HTR-8/SVneo (cell line): ENCODE measurements around the gene CASS4.
"Not testable (repeated sequence)": the region's sequence is repeated elsewhere in the genome, so short reads cannot be mapped to it uniquely, and the experiment has no call there.

Source experiments
- DNase-seq: peaks from one replicate; pipeline ENCODE4 v3.0.0; 2011; ENCODE audit warnings: low spot score, mixed read lengths; ENCODE audit not compliant: insufficient read length
- FAIRE-seq: peaks from 2 replicates; lab custom pipeline; 2011; peaks lifted over from hg19 to GRCh38; lab: Jason Lieb, UNC

CASS4 gene

DNA sequence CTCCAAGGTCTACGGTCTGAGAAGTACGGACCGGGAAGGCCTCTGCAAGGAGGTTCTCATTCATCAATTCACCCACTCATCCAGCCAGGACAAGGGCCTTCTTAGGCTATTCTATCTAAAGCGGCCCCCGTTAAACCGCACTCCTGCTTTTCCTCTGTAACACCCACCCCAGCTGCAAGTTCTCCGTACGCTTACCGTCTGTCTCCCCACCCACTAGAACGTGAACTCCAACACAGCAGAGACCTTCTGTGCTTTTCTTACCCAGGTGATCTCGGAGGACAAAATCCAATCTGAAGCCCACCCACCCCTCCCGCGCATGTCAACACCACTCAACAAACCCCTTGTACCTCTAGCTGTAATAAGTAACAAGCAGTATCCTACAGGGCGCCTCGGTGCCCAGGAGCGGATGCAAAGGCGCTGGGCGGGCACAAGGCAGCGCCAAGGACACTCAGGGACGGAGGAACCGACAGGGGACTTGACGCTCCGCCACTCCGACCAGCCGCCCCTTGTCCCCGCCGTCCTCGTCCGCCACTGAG lies 20.4 kb upstream of the CASS4 start:
- FAIRE-seq (peak; percentile 74), DNase-seq (no peak)

DNA sequence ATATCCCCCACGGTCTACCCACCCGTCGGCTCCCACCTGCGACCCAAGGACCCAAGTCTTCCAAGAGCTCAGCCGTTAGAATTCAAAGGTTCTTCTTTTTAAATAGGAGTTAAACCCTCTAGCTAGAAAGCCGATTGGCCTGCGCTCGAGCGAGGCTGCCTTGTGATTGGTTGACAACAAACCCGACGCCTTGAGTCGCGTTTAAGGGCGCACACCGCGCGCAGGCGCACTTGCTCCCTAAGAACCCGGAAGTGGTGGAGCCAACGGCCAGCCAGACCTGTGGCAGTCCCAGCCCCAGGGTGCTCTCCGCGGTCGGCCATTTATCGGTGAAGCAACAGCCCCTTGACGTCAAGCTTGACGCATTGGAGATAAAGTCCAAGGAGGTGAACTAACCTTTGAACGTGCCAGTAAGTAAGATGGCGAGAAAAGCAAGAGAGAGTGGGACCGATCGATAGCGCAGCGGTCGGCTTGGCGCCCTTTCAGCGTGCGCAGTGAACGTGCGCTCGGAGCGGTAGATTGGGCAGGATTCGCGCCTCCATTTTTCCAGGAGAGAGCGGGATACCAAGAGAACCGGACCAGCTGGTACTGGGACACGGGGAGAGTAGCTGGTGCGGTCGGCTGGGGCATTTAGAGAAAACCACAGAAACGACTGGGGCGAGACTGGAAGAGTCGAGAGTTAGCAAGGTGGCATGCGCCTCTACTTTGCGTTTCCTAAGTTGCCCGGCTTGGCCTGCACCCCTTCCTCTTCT lies 19.8 kb upstream of the CASS4 start, which contains the start of the genes AURKA and CSTF1:
TSS of gene AURKA (minus strand) at position 84 of the 749 bp plus-strand sequence. CDS start 4,018 bp downstream, outside the sequence.
TSS of gene CSTF1 (plus strand) at position 514 of the 749 bp plus-strand sequence. CDS start 2,908 bp downstream, outside the sequence.
- DNase-seq (peak; percentile 100), FAIRE-seq (peak; percentile 100)

DNA sequence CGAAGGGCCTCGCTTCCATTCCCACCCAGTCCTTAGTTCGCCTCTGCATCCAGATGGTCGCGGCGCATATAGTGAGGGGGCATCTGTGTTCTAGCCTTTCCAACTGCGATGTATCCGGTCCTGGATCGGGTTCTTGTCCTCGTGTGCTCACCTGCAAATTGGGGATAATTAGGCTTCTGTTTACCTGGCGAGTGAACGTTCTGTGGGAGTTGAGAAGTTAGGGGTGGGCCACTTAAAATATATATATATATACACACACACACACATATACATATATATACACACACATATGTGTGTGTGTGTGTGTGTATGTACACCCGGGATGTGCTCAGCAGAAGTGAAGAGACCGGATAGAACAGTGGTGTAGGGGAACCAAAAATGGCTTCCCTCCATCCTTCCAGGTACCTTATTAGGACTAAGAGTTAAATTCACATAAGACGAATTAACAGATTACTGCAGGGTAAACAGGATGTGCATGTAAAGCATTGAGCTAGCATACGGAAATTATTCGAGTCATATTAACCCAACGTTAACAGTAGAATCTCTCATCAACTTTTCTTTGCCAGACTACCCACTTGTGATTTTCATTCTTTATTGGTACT lies 19.1 kb upstream of the CASS4 start:
- peak; percentile 80 for FAIRE-seq

DNA sequence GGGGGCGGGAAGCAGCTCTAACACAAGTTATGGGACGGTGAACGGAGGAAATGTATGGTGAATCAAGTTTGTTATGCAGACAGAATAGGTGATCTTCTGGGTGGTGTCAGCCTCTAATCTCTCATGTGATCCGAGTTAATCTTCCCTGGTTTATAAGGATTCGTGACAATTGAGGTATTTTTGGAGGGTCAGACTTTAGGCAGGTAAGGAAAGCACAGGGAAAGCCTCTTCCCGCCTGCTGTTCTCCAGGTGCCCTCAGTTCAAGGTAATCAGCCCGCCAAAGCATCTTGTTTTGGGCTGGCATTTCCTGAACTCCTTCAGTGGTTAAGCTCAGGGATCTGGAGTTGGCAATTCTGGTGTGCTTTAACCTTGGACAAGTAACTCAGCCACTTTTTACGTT lies 18.4 kb upstream of the CASS4 start:
- DNase-seq (no peak), FAIRE-seq (no peak)

More for the DNA sequence above, 19.1 kb upstream of the CASS4 start:
- DNase-seq = no peak

DNA sequence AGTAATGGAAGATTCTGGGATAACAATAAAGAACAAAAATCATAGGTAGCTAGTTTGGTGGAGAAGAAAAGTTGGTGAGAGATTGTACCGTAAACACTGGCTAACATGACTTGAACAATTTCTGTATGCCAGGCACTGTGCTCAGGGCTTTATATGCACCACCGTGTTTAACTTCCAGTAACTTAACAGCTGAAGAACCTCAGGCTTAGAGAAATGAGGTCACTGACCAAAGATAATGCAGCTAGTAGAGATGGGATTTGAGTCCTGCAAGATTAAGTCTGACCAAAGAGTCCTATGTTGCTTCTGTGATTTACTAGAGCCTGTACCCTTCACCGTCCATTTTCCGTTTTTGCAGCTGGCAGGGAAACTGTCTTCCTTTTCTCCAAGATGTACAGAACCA lies 16.9 kb upstream of the CASS4 start:
- DNase-seq (no peak), FAIRE-seq (no peak)

DNA sequence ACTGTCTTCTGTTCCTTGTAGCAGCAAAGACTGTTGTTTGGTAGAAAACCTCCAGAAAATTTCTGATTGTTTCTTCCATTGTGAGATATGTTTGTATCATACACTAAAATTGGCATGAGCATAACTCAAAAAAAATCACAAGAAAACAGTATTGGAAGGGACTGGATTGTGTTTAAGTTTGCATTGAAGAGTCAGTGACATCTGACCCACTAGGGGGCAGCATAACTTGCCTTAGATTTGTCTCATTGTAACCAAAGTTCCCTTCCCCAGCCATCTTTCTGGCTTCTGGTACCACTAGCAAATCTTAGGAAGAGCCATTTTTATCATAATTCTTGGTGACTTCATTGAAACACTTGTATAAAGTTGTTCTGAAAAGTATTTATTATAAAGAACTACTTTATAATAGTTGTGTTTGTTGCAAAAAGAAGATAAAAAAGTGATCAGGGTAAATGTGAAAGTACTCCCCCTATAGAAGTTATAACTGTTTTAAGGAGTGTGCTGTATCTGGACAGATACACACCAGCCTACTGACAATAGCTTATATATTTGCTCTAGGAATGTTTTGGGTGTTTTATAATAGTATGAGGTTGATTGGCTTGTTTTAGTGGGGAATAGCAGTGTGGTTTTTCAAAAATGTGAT lies 11.9 kb upstream of the CASS4 start:
- peak; percentile 96 for FAIRE-seq

GRCh38 chr20:56403465-56403864 lies 8.6 kb upstream of the CASS4 start:
- DNase-seq = no peak
- FAIRE-seq = peak; percentile 80

More for the DNA sequence above, 11.9 kb upstream of the CASS4 start:
- DNase-seq = peak; percentile 87

DNA sequence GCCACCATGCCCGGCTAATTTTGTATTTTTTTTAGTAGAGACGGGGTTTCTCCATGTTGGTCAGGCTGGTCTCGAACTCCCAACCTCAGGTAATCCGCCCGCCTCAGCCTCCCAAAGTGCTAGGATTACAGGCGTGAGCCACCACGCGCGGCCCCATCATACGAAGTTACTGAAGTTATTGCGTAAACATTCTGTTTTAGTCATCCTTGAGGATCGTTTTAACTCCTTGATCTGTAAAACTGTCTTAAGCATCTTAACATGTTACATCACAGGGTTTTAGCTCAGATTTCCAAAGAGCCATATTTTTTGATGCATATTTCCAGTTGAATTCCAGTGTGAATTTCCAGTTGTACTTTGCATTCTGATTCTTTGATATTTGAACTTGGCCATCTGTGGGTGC lies 6.7 kb upstream of the CASS4 start:
- not testable (repeated sequence) for FAIRE-seq, DNase-seq

- FAIRE-seq = no peak
- no peak for DNase-seq
Measured at GRCh38 chr20:56406910-56407309, 5.2 kb upstream of the CASS4 start.

- no peak for FAIRE-seq
- DNase-seq = no peak
Measured at GRCh38 chr20:56409521-56409920, 2.5 kb upstream of the CASS4 start.

DNA sequence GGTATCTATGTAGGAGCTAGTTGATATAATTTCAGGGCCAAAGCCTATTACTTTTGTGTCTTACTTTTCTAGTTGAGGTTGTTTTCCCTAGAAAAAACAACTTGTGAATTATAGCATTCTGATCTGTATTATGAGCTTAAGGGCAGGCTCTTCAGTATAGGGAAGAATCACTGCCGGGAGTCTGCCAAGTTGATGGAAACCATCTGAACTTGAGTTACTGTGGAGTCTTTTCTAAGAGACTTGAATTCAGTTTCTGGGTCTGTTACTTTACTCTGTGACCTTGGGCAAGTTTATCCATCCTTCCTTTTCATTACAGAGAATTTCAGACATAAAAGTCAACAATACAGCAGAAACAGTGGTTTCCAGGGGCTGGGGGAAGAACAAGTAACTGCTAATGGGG lies 2.1 kb upstream of the CASS4 start:
- no peak for DNase-seq
- FAIRE-seq = no peak

DNA sequence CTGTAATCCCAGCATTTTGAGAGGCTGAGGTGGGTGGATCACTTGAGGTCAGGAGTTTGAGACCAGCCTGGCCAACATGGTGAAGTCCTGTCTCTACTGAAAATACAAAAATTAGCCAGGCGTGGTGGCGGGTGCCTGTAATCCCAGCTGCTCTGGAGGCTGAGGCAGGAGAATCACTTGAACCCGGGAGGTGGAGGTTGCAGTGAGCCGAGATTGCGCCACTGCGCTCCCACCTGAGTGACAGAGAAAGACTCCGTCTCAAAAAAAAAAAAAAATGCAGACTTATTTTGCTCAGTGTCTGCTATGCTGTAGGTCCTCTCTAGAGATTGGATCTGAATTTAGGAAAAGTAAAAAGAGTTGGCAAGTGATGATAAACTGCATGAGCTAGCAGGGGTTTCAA lies 773 bp upstream of the CASS4 start:
- FAIRE-seq, DNase-seq: not testable (repeated sequence)

- FAIRE-seq (peak; percentile 77), DNase-seq (no peak)
Measured at GRCh38 chr20:56412473-56412790, 372 bp downstream of the CASS4 start.

DNA sequence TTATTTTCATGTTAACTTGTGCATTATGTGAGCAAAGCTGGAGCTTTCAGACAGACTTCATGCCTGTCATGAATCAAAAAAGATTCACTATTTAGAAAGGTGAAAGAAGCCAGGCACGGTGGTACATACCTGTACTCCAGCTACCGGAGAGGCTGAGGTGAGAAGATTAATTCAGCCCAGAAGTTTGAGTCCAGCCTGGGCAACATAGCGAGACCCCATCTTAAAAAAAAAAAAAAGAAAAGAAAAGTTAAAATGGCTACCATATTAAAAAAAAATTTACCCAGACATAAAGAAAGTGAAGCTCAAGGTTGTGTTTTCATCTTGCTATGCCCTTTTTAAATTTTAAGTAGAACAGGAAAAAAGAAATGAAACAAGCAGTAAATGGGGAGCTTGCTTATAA lies 889 bp downstream of the CASS4 start:
- FAIRE-seq = no peak

GRCh38 chr20:56414842-56415765 lies 3.0 kb downstream of the CASS4 start:
- DNase-seq = no peak
- FAIRE-seq = peak; percentile 94

More for the DNA sequence above, 889 bp downstream of the CASS4 start:
- no peak for DNase-seq

GRCh38 chr20:56417402-56417801 lies 5.3 kb downstream of the CASS4 start:
- DNase-seq = no peak
- peak; percentile 26 for FAIRE-seq

DNA sequence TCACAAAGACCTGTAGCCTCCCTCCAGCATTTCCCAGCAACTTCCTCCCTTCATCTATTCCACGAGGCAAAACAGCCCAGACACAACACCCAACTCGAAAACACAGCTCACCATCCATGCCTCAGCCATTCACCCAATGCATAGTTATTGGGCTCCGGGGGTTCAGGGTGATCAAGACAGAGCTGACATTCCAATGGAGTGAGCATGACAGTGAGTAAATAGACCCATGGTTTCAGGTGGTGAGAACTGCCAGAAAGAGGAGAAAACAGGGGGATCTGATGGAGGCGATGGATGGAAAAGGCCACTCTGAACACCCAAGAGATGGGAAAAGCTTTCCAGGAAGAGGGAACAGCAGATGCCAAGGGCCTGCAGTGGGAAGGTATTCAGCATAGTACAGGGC lies 5.9 kb downstream of the CASS4 start:
- FAIRE-seq (peak; percentile 98), DNase-seq (no peak)

DNA sequence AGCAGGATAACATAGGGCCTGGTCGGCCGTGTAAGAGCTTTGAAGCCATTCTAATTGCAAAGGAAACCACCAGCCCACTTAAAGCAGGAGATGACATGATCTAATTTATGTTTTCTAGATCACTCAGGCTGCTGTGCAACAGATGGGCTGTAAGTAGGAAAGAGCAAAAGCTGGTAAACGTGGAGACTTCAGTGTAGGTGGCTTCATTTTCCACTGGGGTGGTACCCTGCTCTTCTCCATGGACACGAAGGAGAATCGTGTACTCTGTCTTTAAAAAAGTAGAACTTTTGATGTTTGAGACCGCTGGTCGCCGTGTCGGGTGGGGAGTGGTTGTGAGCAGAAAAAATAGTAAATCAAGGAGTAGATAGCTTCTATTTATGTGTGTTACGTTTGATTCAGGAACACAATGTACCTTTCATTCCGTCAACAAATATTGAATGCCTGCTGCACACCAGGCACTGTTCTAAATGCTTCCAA lies 6.4 kb downstream of the CASS4 start:
- peak; percentile 74 for FAIRE-seq
- DNase-seq = no peak

- FAIRE-seq (peak; percentile 65), DNase-seq (no peak)
Measured at GRCh38 chr20:56420028-56420427, 8.0 kb downstream of the CASS4 start.
